SKM-1 (cell line): ENCODE data around the gene COX8A.
A peak's percentile ranks its signal among the peaks of the same experiment; 100 is the strongest.
"Not testable (repeated sequence)": the region's sequence is repeated elsewhere in the genome, so short reads cannot be mapped to it uniquely, and the experiment has no call there.

Experiments
- DNase-seq: peaks from one replicate; lab custom pipeline; 2025; ENCODE audit not compliant: unreplicated experiment; lab: John Stamatoyannopoulos, UW

COX8A gene

GRCh38 chr11:63969461-63969860 is 5.0 kb upstream of the COX8A start:
- DNase-seq: no peak

- no peak for DNase-seq
Observed at GRCh38 chr11:63970902-63971301, 3.5 kb upstream of the COX8A start.

- not testable (repeated sequence) for DNase-seq
Observed at GRCh38 chr11:63973912-63974258, 535 bp upstream of the COX8A start.

GRCh38 chr11:63978551-63979239 is 4.3 kb downstream of the COX8A start:
- DNase-seq: no peak

- DNase-seq: no peak
Observed at GRCh38 chr11:63979426-63979825, 5.0 kb downstream of the COX8A start.

GRCh38 chr11:63985812-63986155 is 11.4 kb downstream of the COX8A start:
- DNase-seq: peak; percentile 35

GRCh38 chr11:63986156-63986931 is 11.9 kb downstream of the COX8A start, which contains the start of gene OTUB1:
Gene OTUB1 (plus strand): TSS chr11:63986438. CDS start chr11:63986457, 19 bp downstream.
- peak; percentile 79 for DNase-seq

GRCh38 chr11:63986932-63987513 is 12.6 kb downstream of the COX8A start:
- DNase-seq: no peak

GRCh38 chr11:63991558-63991957 is 17.1 kb downstream of the COX8A start:
- DNase-seq: no peak

GRCh38 chr11:63993100-63993499 is 18.7 kb downstream of the COX8A start:
- DNase-seq: no peak

GRCh38 chr11:63993993-63994392 is 19.6 kb downstream of the COX8A start:
- DNase-seq: no peak

- no peak for DNase-seq
Observed at GRCh38 chr11:63996512-63996911, 22.1 kb downstream of the COX8A start.

GRCh38 chr11:63997104-63997700 is 22.8 kb downstream of the COX8A start:
- no peak for DNase-seq

GRCh38 chr11:63997801-63998337 is 23.4 kb downstream of the COX8A start:
- DNase-seq: no peak

- DNase-seq: no peak
Observed at GRCh38 chr11:63998558-63999348, 24.3 kb downstream of the COX8A start.

GRCh38 chr11:63999349-64000025 is 25.1 kb downstream of the COX8A start:
- no peak for DNase-seq

GRCh38 chr11:64000026-64000739 is 25.8 kb downstream of the COX8A start:
- no peak for DNase-seq

GRCh38 chr11:64000740-64001483 is 26.5 kb downstream of the COX8A start:
- no peak for DNase-seq
